GM12872 (cell line): ENCODE results near the gene HOXB6.
A peak's percentile ranks its signal among the peaks of the same experiment; 100 is the strongest.

ENCODE experiments used
- TF ChIP-seq, protein P1 (sequence below): IDR thresholded peaks from 3 replicates; pipeline ENCODE4 v1.5.1; 2011; ENCODE audit warnings: low read depth, mild to moderate bottlenecking, low read length, moderate library complexity; ENCODE audit not compliant: insufficient read depth

Gene HOXB6

DNA sequence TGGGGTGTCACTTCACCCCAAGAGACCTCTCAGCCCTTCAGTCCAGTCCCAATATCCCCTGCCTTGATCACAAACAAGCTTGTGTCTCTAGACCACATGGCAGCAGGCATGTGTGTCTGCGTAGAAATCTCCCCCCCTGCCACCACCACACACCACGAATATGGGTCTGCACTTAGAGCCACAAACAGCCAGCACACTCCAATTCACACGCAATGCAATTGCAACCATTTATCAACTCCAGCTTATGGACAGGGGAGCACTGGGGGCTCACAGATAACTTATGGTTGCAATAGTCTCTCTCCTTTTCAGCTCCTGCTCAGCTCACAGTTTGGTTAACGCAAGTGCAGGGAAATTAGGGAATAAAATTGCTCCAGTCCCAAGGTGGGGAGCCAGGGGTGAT lies 18.8 kb upstream of the HOXB6 start:
- TF ChIP-seq, protein P1, sequence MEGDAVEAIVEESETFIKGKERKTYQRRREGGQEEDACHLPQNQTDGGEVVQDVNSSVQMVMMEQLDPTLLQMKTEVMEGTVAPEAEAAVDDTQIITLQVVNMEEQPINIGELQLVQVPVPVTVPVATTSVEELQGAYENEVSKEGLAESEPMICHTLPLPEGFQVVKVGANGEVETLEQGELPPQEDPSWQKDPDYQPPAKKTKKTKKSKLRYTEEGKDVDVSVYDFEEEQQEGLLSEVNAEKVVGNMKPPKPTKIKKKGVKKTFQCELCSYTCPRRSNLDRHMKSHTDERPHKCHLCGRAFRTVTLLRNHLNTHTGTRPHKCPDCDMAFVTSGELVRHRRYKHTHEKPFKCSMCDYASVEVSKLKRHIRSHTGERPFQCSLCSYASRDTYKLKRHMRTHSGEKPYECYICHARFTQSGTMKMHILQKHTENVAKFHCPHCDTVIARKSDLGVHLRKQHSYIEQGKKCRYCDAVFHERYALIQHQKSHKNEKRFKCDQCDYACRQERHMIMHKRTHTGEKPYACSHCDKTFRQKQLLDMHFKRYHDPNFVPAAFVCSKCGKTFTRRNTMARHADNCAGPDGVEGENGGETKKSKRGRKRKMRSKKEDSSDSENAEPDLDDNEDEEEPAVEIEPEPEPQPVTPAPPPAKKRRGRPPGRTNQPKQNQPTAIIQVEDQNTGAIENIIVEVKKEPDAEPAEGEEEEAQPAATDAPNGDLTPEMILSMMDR, result no peak

DNA sequence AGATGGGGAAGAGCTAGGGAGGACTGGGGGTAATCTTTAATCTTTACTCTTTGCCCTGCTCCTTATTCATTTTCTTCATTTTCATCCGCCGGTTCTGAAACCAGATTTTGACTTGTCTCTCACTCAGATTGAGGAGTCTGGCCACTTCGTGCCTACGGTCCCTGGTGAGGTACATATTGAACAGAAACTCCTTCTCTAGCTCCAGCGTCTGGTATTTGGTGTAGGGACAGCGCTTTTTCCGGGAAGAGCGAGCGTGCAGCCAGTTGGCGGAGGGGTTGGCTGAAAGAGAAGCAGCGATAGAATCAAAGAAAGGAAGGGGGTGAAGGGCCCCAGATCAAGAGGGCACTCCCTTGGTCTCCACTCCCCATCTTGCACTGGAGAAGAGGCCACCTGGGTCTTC lies 18.1 kb upstream of the HOXB6 start:
- TF ChIP-seq, protein P1, result no peak

DNA sequence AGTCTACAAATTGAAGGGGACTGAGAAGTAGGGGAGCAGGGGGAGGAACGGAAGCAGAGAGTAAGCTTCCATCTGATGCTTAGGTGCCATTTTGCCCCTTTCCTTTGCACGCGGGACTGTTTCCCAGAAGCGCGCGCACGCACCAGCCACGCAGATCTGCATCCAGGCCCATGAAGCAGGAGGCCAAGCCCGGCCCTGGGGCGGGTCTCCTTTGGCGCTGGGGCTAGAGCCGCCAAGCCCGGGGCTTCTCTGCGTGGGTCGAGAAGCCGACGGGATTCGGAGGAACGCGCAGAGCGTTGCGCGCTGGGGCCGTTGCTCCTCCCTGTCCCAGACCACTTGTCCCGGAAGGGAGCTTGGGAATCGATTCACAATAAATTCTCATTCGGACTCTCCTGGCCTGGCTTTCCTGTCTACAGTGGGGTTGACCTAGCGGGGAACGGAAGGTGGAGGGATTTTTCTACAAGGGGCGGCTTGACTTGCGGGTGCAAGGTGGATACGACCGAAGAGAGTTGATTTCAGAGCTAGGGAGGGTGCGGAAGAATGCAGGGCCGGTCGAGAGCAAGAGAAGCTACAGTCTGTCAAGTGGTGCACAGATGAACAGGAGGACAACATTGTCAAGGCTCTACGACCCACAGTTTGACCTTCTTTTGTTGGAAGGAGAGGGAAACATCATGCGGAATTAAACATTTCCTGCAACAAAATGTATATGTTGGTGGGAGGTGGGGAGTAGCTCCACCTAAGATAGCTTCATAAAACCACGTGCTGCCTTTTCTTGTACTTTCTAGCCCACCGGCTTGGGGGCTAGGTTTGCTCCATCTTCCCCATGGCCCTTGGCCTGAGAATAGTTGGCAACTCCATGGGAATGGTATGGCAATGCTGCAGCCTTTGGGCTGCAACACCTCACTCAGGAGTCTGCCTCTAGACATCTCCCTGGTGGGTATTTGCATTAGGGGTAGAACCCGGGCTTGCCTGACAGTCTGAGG lies 16.9 kb upstream of the HOXB6 start:
- TF ChIP-seq, protein P1, result no peak

DNA sequence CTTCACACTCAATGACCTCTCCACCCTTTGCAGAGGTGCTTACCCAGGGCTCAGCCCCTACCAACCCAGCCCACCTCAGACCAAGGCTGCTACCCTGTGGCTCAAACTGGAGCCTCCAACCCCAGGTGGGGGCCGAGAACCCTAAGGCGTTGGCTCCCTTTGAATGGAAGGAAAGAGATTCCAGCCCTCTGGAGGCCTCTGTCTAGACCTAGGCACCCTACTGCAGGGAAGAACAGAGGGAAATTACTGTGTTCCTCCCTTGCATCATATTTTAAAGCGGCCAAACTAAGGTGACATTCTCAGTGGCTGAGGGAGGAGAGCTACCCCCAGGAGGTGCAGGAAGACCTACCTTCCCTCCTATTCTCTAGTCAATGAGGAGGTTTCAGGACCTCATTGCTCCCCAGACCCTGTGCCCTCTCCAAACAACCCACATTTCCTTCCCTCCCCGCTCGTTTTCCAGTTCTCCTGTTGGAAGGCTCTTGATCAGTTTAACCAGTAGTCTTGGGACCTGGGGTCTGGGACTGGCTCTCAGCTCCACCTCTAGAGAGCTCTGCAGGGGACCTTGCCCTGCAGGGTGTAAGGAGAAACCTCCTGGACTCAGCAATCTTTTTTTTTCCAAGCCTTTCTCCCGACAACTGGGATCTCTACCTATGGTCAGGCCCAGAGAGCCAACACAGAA lies 15.8 kb upstream of the HOXB6 start:
- TF ChIP-seq, protein P1, result no peak

DNA sequence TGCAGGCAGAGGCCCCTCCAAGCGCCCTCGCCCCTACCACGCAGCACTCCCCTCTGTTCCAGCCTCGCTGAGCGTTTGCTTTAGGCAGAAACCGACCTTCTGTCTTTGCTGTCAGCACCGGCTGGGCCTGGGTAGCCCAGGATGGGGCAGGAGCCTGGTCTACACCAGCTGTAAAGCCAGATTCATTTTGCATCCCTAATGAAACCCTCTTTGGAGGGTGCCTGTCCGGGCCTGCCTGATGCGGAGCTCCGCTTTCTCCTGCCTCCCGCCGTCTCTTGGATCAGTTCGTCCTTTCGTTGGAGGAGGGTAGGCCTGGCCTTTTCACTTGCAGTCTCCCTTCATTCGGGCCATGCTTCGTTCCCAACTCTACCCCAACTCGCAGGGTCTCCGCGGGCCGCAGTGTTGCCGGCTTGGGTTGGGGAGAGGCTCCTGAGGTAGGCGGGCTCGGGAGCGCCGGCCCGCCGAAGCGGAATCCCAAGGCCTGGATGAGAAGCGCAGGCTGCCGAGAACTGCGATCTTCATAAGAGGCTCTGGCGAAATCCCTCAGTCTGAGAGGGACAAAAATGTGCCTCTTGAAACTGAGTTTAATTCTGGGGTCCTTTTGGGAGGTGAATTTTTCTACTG lies 15.2 kb upstream of the HOXB6 start:
- TF ChIP-seq, protein P1, result no peak

DNA sequence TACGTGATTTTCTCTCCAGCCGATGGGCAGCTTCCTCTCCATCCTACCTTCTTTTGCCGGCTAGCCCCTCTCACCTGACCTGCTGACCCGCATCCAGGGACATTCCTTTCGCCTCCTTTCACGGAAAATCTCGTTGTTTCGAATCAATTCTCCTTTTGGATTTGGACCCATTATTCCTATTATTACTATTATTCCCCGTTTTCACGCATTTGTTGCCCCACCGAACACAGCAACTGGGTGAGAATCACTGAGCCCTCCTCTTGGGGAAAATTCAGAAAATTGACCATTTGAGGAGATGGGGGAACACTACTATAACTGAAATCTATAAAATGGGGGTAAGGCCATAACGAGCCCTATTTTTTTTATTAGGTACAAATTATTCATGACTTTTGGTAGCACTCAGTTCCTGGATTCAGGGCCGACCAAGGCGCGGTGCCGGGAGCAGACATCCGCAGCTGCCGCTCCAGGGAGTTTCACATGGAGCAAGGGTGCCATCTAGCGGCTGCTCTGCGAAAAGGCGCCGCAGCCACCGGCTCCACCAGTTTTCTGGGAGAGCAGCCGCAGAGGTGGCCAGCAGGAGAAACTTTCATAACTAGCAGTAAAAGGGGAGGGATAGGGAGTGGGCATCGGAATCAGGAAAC lies 13.6 kb upstream of the HOXB6 start:
- TF ChIP-seq, protein P1, result peak; percentile 88
